Measurements from ENCODE around the gene CFAP99. TPM values are rescaled to one million over a fixed set of nuclear protein-coding genes. Genes with fewer than 3 reads are reported as not detected.

Gene CFAP99
- total RNA-seq, 1 experiment from 2014 or later, result not detected

GRCh38 chr4:2468456-2469191 is 49.9 kb downstream of the CFAP99 start, which contains the start of gene RNF4:
Gene RNF4 (plus strand): TSS chr4:2469106. CDS start chr4:2490494, 21,388 bp downstream.
- DNase-seq (ENCODE audit: low spot score), result peak; percentile 93

DNA sequence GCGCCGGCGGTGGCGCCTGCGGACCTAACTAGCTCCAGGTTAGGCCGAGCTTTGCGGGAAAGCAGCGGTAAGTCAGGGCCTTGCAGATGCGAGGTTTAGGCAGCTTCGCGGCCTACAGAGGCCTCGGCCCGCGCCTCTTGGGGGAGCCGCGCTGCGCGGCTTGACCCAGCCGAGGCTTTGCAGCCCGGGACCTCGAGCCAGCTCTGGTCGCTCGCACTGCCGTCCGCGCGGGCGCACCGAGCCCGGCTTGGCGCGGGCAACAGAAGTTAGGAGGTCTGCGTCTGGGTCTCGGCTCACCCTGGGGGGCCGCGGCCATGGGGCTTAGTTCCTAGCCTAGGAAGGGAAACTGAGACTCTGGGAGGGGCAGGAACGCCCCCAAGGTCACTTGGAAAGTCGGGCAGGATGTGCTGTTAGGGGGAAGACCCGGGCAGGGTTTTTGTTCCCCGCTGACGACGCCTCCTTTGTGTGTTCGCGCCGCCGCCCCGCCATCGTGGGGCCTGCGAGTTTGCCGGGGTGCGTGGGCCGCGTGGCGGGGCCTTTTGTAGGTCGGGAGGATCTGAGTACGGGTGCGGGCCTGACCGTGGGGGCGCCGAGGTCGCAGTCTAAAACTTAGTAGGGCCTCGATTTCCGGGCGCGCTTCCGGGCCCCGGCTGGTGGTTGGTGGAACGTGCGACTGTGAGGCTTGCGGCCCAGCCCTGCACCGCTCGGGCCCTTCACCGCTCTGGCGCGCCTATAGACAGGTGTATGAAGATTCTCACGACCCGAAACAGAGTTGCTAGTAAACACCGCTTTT is 50.6 kb downstream of the CFAP99 start:
- peak; percentile 23 for DNase-seq (ENCODE audit: low spot score)

- no peak for DNase-seq (ENCODE audit: low spot score)
These were observed 52.0 kb downstream of the CFAP99 start for GRCh38 chr4:2470791-2471190.

DNA sequence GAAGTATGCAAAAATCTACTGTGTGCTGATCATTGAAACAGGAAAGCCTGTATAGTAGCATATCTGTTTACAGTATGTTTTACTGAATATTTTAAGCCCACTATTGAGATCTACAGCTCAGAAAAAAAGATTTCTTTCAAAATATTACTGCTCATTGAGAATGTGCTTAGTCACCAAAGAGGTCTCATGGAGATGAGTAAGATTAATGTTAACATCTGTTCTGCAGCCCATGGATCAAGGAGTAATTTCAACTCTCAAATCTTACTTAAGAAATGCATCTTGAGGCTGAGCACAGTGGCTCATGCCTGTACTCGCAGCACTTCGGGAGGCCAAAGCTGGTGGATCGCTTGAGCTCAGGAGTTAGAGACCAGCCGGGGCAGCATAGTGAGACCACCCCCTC is 53.4 kb downstream of the CFAP99 start:
- no peak for DNase-seq (ENCODE audit: low spot score)

DNA sequence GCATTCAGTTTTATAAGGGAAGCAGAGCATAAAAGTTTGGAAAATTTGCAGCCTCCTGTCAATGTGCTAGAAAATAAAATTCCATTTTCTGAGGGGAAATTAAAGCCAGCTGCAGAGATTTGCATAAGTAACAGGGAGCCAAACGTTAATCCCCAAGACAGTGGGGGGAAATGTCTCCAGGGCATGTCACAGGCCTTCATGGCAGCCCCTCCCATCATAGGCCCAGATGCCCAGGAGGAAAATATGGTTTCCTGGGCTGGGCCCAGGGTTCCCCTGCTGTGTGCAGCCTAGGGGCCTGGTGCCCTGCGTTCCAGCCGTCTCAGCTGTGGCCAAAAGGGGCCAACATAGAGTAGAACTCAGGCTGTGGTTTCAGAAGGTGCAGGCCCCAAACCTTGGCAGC is 59.5 kb downstream of the CFAP99 start:
- DNase-seq (ENCODE audit: low spot score), result no peak

DNA sequence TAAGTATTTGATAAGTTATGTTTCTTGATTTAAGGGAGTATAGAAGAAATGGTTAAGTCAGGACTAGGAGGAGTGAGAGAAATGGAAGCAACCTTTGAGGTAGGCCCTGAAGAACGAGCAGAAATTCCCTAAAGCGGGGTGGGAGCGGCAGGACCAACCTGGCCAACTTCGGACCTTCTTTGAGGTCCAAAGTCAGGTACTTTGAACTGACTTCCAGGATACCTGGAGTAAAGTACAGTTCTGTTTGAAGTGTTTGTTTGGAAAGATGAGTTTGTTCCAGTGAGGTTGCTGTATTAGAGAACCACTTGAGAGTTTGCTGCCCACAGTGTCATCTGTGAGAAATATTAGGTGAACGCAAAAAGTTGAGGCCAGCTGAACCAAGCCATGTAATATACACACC is 61.9 kb downstream of the CFAP99 start:
- DNase-seq (ENCODE audit: low spot score), result no peak

DNA sequence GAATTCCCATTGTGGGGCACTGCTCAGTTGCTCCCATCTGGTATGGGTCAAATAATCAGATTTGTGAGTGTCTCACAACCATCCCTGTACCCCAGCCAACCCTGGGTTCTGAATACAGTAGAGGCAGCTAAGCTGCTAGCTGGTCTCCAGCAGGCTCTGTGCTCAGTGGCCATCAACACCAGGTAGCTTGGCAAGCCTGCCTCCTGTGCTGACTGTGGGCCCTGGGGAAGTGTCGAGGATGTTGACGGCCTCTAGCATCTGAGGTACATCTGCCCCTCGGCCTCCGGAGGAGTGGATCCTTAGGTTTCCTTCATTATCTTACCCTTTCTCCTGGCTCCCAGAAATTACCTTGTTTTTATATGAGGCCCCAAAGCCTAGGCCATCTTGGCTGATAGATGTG is 63.4 kb downstream of the CFAP99 start:
- no peak for DNase-seq (ENCODE audit: low spot score)

- no peak for DNase-seq (ENCODE audit: low spot score)
These were observed 63.9 kb downstream of the CFAP99 start for GRCh38 chr4:2482693-2483092.

DNA sequence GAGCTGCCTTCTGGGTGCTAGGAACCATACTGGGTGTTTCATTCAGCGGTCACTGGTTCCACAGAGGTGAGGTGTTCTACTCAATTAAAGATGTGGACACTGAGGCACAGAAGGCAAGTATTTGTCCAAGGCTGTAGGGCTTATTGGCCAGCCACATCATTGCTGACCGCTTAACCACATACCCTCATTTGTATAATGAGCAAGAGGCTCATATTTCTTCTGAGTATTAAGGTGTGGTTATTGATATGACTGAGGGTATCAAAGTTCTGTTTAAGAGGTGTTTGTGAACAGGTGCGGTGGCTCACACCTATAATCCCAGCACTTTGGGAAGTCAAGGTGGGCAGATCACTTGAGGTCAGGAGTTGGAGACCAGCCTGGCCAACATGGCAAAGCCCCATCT is 64.5 kb downstream of the CFAP99 start:
- no peak for DNase-seq (ENCODE audit: low spot score)

- no peak for DNase-seq (ENCODE audit: low spot score)
These were observed 65.4 kb downstream of the CFAP99 start for GRCh38 chr4:2484185-2484584.

- DNase-seq (ENCODE audit: low spot score), result no peak
These were observed 66.2 kb downstream of the CFAP99 start for GRCh38 chr4:2484993-2485392.

DNA sequence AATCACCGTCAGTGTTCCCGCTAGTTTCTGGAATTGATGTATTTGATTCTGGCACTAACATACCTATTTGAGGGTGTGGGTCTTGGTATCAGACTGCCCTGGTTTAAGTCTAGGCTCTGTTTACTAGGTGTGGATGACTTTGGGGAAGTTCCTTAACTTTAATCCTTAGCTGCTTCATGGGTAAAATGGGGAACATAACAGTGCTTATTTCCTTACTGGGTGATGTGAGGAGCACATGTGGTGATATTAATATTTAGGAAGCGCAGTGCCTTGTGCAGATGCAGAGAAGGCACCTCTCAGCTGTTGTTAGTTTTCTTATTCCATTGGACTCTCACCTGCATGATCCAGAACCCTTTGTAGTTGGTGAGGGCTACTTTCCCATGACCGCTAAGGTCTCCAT is 67.2 kb downstream of the CFAP99 start:
- no peak for DNase-seq (ENCODE audit: low spot score)

GRCh38 chr4:2486981-2487380 is 68.2 kb downstream of the CFAP99 start:
- no peak for DNase-seq (ENCODE audit: low spot score)

DNA sequence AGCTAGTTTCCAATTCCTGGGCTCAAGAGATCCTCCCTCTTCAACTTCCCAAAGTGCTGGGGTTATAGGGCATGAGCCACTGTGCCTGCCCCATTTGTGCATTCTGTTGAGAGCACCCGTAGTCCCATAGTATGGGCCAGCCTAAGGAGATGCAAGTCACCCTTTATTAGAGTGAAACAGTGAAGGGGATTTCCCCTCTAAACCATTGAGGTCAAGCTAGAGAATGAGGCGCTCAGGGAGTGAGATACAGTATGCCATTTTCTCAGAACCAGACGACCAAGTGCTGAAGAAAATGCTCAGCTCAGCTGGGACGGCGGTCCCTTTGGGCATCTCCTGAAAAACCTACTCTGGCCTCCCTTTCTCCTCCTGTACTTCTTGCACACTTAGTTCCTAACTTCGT is 68.9 kb downstream of the CFAP99 start:
- DNase-seq (ENCODE audit: low spot score), result no peak

- no peak for DNase-seq (ENCODE audit: low spot score)
These were observed 70.5 kb downstream of the CFAP99 start for GRCh38 chr4:2489081-2489805.

DNA sequence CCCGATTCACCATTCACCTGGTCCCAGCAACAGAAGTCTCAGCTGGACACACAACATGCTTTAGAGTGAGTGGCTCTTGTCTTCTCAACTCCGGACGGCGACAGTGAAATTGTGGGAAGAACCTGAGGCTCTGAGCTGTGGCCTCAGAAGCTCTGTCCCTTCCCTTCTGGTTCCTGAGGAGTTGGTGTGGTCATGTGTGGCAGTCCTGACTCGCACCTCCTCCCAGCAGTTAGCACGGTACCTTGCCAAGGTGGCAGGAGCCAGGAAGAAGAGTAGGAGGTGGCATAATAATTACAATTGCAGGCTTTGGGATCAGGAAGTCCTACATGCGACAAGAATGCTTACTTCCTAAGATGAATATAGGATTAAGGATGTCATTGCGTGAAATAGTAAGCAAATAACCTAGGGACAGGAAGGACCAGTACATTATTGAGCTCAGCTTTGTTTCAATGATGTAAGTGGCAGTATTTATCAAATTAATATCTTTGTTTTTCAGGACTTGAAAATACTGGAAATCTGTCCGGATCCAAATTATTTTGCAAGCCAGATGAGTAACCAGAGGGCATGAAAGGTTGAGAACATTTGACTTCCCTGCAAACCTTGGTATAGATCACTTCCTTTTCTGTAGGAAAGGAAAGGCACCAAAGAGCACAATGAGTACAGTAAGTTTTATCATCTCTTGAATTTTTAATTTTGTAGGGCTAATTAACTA is 71.2 kb downstream of the CFAP99 start:
- DNase-seq (ENCODE audit: low spot score), result no peak

GRCh38 chr4:2492970-2493369 is 74.2 kb downstream of the CFAP99 start:
- DNase-seq (ENCODE audit: low spot score), result no peak

DNA sequence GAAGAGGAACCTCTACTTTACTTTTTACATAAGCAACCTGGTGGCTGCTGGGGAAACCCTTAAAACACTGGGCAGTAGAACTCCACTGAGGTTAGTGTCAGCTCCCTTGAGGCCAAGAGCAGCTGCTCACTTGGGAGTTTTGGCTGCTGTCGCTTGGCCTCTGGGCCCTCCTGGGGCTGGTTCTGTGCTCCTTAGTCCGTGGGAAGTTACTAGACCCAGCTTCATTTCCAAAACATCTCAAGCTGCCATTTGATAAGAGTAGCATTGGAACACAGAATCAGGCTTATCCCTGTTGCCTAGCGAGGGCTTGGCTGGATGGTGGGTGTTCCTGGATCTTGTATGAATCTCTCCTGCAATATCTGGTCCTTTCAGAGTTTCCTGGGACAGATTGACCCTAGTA is 76.2 kb downstream of the CFAP99 start:
- no peak for DNase-seq (ENCODE audit: low spot score)

- no peak for DNase-seq (ENCODE audit: low spot score)
These were observed 78.6 kb downstream of the CFAP99 start for GRCh38 chr4:2497324-2497723.

- no peak for DNase-seq (ENCODE audit: low spot score)
These were observed 79.2 kb downstream of the CFAP99 start for GRCh38 chr4:2497931-2498330.

DNA sequence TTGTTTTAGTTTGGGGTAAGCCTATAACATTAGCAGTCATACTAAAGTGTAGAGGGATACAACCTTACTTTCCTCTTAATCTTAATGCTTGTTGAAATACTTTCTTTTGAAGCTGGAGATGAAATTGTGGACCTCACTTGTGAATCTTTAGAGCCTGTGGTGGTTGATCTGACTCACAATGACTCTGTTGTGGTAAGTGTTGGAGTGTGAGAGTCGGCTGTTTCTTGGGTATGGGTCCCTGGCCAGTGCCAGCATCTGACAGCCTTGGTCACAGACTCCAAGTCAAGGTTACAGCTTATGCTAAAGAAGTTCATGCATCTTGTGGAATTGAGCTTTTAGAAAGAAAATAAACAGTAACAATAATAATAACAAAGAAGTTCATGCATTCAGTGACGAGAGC is 81.8 kb downstream of the CFAP99 start:
- no peak for DNase-seq (ENCODE audit: low spot score)

GRCh38 chr4:2501034-2501594 is 82.4 kb downstream of the CFAP99 start:
- no peak for DNase-seq (ENCODE audit: low spot score)

All from A172 (cell line).